T-helper 17 cell (primary cell): ENCODE results near the gene PRDM16. TPM values are rescaled to one million over a fixed set of nuclear protein-coding genes. Genes with fewer than 3 reads are reported as not detected.

Experiments
- ATAC-seq: fragments of 150-1000 bp; cut with Tn5 transposase; 2 replicates; pipeline ENCODE4 v1.10.0; 2021; ENCODE audit warnings: mild to moderate bottlenecking, moderate library complexity
- DNase-seq, 3 donors: peaks; one replicate each; pipeline versions ENCODE4 v3.0.0 to v3.0.0-alpha.2; 2020 to 2021
- H3K9me3 ChIP-seq: one replicate; pipeline ENCODE4 v1.7.0; 2013; ENCODE audit warnings: low read length, mild to moderate bottlenecking; ENCODE audit not compliant: control insufficient read depth, poor library complexity, severe bottlenecking
- H3K27ac Mint-ChIP-seq: one replicate; pipeline ENCODE4 v1.8.0; 2022; ENCODE audit warnings: mild to moderate bottlenecking, moderate library complexity, mixed read lengths
- H3K27me3 Mint-ChIP-seq: one replicate; pipeline ENCODE4 v1.8.0; 2022; ENCODE audit warnings: mixed read lengths
- H3K36me3 Mint-ChIP-seq: one replicate; pipeline ENCODE4 v1.8.0; 2022; ENCODE audit warnings: low read depth, mixed read lengths
- H3K4me1 Mint-ChIP-seq: one replicate; pipeline ENCODE4 v1.8.0; 2022; ENCODE audit warnings: mild to moderate bottlenecking, mixed read lengths
- H3K4me3 Mint-ChIP-seq: one replicate; pipeline ENCODE4 v1.8.0; 2022; ENCODE audit warnings: mild to moderate bottlenecking, moderate library complexity, mixed read lengths
- total RNA-seq, 4 donors: library from RNA in 2 of 4; stranded (reverse) in 2 of 4; gene quantifications; one replicate each; pipeline ENCODE4 v1.2.3 and lab custom pipeline; 2022 to 2026

Gene PRDM16
- total RNA-seq, 2 donors from 2014 or later, result not detected

DNA sequence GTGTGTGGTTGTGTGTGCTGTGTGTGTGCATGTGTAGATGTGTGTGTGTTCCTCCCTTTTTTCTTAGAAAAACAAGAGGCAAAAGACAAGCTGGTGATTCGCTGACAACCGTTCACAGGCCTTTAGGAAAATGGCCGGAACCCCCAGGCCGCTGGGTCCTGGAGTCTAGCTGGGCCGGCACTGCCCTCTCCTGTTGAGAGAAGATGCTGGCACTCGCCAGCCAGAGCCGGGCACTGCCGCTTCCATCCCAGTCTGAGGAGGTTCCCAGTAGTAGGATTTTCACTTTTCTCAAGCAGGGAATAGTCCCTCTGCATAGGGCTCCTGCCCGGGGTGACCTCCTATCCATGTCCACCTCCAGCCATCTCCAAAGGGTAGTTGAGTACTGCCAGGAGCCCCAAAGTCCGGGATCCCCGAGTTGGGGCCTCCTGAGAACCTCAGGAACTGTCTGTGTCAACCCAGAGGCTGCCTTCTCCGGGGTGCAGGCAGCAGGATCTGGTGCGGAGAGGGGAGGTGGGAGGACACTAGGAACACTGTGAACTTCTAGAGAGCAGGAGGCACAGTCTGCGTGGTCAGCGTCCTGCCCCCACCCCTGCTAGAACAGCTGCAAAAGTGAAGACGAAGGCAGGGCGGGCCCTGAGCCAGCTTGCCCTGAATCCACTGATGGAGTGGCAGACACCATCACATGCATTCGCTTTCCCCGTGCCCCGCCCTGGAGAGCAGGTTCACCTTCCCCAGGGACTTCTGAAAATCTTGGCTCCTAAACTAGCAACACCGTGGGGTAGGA lies 341.3 kb downstream of the PRDM16 start:
- ATAC-seq (no peak), DNase-seq (no peak)
- Mint-ChIP-seq H3K4me1 (no peaks in the 10 kb centered on the region), H3K27ac (no peak overlapping the region), H3K4me3 (no peak overlapping the region), H3K27me3 (peaks cover 4% of the 10 kb centered on the region), H3K36me3 (no peaks in the 10 kb centered on the region)
- H3K9me3 ChIP-seq, result no peaks in the 10 kb centered on the region

DNA sequence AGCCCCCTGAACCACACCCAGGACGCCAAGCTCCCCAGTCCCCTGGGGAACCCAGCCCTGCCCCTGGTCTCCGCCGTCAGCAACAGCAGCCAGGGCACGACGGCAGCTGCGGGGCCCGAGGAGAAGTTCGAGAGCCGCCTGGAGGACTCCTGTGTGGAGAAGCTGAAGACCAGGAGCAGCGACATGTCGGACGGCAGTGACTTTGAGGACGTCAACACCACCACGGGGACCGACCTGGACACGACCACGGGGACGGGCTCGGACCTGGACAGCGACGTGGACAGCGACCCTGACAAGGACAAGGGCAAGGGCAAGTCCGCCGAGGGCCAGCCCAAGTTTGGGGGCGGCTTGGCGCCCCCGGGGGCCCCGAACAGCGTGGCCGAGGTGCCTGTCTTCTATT lies 342.8 kb downstream of the PRDM16 start:
- no peak for ATAC-seq
- no peaks in the 10 kb centered on the region for H3K4me1 Mint-ChIP-seq
- H3K36me3 Mint-ChIP-seq, result no peaks in the 10 kb centered on the region
- no peak overlapping the region for H3K4me3 Mint-ChIP-seq
- no peaks in the 10 kb centered on the region for H3K9me3 ChIP-seq
- H3K27me3 Mint-ChIP-seq, result peaks cover 8% of the 10 kb centered on the region
- DNase-seq, result no peak
- H3K27ac Mint-ChIP-seq, result no peak overlapping the region

DNA sequence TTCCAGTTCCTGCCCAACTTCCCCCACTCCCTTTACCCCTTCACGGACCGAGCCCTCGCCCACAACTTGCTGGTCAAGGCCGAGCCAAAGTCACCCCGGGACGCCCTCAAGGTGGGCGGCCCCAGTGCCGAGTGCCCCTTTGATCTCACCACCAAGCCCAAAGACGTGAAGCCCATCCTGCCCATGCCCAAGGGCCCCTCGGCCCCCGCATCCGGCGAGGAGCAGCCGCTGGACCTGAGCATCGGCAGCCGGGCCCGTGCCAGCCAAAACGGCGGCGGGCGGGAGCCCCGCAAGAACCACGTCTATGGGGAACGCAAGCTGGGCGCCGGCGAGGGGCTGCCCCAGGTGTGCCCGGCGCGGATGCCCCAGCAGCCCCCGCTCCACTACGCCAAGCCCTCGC lies 343.4 kb downstream of the PRDM16 start:
- H3K27me3 Mint-ChIP-seq, result peaks cover 14% of the 10 kb centered on the region
- no peaks in the 10 kb centered on the region for H3K9me3 ChIP-seq
- no peaks in the 10 kb centered on the region for H3K4me1 Mint-ChIP-seq
- DNase-seq (no peak), ATAC-seq (no peak)
- no peaks in the 10 kb centered on the region for H3K36me3 Mint-ChIP-seq
- H3K27ac Mint-ChIP-seq, result no peak overlapping the region
- no peak overlapping the region for H3K4me3 Mint-ChIP-seq

DNA sequence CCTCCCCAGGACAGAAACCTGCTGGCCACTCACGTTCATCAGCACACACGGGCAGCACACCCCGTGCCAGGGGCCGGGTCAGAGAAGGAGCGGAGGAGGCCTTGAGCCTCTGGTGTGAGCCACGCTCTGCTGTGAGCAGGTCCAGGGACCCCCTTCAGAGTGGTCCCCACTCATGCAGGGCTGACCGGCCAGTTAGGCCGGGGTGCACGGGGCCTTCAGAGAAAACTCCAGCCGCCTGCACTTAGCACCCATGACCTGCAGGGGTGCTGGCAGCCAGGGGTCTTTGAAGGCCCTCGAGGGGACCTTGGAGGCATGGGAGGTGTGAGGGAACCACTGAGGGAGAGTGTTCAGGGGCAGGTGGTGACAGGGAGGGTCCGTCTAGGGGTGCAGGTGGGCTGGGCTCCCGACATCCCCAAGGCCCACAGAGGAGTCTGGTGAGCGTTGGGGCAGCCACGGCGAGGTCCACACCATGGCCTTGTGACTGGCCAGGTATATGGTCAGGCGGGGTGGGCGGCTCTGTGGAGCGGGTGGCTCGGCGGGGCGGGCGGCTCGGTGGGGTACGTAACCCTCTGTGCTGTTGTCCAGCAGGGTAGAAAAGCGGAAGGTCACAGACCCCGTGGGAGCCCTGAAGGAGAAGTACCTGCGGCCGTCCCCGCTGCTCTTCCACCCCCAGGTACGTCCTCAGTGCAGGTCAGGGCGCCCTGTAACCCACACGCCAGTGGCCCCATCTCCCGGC lies 345.1 kb downstream of the PRDM16 start:
- no peaks in the 10 kb centered on the region for H3K36me3 Mint-ChIP-seq
- no peak overlapping the region for H3K27ac Mint-ChIP-seq
- peaks cover 16% of the 10 kb centered on the region for H3K27me3 Mint-ChIP-seq
- H3K9me3 ChIP-seq, result no peaks in the 10 kb centered on the region
- no peaks in the 10 kb centered on the region for H3K4me1 Mint-ChIP-seq
- ATAC-seq, result no peak
- DNase-seq, result no peak
- no peak overlapping the region for H3K4me3 Mint-ChIP-seq

DNA sequence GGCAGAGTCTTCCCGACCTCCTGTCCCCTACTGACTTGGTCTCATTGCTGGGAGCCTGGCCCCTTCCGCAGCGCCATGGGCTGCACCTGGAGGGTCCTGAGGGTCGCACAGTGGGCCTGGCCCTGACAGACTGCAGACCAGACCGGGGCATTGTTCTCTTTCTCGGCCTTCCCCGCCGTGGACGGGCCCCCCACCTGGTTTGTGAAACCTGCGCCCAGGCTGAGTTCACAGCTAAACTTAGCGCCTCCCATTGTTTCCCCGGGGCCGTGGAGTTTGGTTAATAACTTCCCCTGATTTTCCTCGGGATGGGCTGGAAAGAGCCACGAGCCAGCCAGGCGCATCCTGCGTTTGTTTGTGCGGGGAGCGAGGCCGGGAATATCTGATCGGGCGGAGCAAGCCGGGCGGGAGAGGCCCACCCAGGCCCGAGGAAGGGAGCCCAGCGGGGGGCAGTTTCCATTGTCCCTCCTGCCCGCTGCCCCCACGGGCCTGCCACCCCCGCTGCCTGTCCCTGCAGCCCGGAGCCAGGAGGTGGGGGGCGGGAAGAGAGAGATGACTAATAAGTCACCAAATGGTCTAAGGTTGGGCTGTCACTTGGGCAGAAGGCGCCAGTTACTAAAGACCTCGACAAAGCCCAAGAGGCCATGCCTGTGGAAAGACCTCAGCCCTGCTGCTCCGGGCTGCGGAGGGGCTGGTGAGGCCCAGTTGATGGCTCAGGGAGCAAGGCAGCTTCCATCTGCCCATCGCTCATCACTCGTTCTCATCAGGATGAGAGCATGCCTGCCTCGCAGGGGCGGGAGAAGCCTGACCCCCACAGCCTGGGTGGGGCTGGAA lies 346.5 kb downstream of the PRDM16 start:
- H3K27ac Mint-ChIP-seq, result no peak overlapping the region
- H3K9me3 ChIP-seq, result no peaks in the 10 kb centered on the region
- no peak for DNase-seq
- ATAC-seq, result no peak
- H3K27me3 Mint-ChIP-seq, result peaks cover 24% of the 10 kb centered on the region
- no peak overlapping the region for H3K4me3 Mint-ChIP-seq
- H3K4me1 Mint-ChIP-seq, result no peaks in the 10 kb centered on the region
- H3K36me3 Mint-ChIP-seq, result no peaks in the 10 kb centered on the region

DNA sequence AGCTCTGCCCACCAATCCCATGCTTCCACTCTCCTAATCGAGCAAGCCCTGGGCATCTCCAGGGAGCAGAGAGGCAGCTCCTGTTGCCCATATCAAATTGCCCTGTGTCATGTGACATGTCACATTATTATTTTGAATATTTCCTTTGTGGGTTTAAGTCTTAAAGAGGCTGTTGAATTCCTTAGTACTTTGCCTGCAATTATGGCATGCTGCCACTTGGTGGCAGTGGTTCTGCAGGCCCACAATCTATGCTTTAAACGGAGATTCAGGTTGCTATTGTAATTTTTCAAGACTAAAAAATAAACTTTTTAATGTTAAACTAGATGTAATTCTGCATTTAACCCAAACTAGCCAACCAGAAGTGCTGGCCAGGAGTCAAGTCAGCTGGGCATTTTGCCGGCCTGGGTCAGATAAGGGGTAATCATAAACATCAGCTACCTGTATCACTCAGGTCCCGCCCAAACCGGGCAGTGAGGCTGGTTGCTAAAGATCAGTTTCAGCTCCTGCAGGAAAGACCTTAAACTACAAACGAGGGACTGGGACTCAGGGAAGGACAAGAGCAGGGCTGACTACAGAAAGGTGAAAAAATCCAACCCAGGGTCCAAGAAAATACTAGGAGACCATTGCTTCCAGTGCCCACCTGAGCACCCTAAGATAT lies 348.2 kb downstream of the PRDM16 start:
- Mint-ChIP-seq H3K36me3 (peaks cover 2% of the 10 kb centered on the region), H3K27ac (no peak overlapping the region), H3K4me1 (no peaks in the 10 kb centered on the region), H3K4me3 (no peak overlapping the region), H3K27me3 (peaks cover 41% of the 10 kb centered on the region)
- no peaks in the 10 kb centered on the region for H3K9me3 ChIP-seq
- ATAC-seq (no peak), DNase-seq (no peak)

DNA sequence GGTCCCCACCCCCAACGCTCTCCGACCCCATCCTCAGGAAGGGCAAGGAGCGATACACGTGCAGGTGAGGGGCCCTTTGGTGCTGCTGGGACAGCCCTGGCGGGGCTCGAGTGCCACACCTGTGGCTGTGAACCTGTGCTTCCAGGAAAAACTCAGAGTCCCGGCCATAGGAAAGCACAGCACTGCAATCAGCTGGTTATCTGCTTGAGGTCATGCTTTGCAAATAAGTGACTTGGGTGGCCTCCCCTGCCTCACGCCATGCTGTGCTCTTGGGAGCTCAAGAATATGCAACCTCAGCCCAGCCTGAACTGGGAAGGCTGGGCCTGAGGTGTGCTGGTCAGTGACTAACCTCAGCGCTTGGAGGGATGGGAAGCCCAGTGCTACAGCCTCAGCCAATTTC lies 348.9 kb downstream of the PRDM16 start:
- H3K36me3 Mint-ChIP-seq, result peaks cover 2% of the 10 kb centered on the region
- H3K9me3 ChIP-seq, result no peaks in the 10 kb centered on the region
- no peak overlapping the region for H3K27ac Mint-ChIP-seq
- ATAC-seq, result no peak
- H3K4me1 Mint-ChIP-seq, result no peaks in the 10 kb centered on the region
- H3K27me3 Mint-ChIP-seq, result peaks cover 44% of the 10 kb centered on the region
- H3K4me3 Mint-ChIP-seq, result no peak overlapping the region
- no peak for DNase-seq

DNA sequence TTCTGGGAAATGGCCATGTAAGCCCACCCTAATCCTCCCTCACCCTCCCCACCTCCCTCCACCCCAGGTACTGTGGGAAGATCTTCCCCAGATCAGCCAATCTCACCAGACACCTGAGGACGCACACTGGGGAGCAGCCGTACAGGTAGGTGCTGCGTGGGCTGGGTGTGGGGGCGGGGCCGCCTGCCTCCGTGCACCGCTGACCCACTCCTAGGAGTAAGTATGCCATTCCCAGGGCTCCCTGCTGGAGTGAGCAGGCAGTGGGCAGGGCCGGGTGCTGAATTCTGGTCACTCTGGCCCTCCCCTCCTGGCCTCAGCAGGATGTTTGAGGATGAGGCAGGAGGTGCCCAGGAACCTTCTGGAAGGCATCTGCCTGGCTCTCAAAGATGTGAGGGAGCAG lies 349.6 kb downstream of the PRDM16 start:
- no peak for ATAC-seq
- H3K27me3 Mint-ChIP-seq, result peaks cover 44% of the 10 kb centered on the region
- no peak overlapping the region for H3K27ac Mint-ChIP-seq
- H3K4me1 Mint-ChIP-seq, result no peaks in the 10 kb centered on the region
- DNase-seq, result no peak
- H3K9me3 ChIP-seq, result no peaks in the 10 kb centered on the region
- H3K36me3 Mint-ChIP-seq, result peaks cover 2% of the 10 kb centered on the region
- no peak overlapping the region for H3K4me3 Mint-ChIP-seq

DNA sequence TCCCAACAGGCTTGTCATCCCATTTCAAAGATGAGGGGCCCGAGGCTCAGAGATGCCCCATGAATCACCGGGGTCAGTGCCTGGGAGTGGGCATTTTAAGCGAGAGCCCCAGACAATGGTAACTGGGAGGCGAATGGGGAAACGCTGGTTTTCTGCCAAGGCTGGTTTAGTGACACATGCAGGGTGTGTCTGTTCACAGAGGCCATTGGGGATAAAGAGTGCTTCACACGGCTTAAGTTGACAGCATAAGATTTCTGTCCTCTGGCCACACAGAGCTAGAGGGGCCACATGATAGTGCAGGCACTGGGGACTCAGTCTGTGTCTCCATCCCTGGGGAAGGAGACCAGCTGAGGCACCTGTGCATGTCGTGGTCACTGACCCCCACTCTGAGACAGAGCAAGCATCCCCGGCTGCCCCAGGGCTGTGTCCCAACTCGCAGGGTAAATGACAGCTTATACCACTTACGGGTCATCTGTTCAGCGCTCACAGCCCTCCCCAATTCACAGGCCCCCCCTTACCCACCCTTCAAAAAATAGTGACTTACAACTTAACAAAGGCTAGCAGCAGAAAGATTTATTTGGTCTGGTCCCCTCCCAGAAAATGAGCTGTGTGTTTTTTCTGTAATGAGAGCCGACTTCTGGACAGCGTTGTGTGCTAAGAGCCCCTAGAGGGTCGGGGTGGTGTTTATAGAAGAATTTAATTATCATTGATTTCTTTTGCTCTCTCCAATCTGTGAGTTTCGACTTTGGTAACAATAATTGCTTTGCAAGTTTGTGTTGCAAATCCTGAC lies 350.6 kb downstream of the PRDM16 start:
- no peak overlapping the region for H3K27ac Mint-ChIP-seq
- peaks cover 2% of the 10 kb centered on the region for H3K36me3 Mint-ChIP-seq
- H3K9me3 ChIP-seq, result no peaks in the 10 kb centered on the region
- no peak for DNase-seq
- H3K27me3 Mint-ChIP-seq, result peaks cover 44% of the 10 kb centered on the region
- H3K4me1 Mint-ChIP-seq, result no peaks in the 10 kb centered on the region
- no peak for ATAC-seq
- H3K4me3 Mint-ChIP-seq, result no peak overlapping the region

DNA sequence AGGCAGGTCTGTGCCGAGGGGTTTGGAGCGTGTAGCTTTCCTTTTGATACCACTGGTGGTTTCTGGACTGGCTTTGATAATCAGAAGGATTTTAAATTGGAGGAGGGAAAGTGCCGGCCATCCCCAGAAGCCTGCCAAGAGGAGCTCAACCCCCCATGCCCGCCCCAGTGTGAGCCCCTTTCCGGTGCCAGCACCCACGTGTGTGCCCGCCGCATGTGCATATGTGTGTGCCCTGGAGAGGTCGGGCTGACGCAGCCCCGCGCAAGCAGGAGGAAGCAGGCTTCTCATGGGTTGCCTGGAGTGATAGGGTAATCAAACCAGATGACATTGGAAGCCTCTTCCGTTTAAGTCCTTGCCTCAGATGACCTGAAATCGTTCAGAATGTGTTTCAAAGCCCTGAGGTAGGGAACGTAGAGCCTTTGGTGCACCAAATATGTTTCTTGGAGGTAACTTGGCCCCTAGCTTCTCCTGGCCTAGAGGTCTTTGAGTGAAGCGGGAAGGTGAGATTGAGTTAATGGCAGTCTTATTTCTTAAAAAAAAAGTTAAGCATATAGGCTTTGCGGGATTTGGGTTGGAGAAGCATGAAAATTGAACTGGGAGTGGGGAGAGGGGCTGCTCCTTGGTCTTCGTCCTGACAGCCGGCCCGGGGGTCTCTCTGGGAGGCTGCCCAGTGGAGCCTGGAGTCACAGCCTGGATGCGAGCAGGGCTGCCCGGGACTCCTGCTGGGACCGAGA lies 351.4 kb downstream of the PRDM16 start:
- Mint-ChIP-seq H3K4me3 (no peak overlapping the region), H3K27me3 (peaks cover 44% of the 10 kb centered on the region), H3K27ac (no peak overlapping the region), H3K4me1 (no peaks in the 10 kb centered on the region), H3K36me3 (peaks cover 2% of the 10 kb centered on the region)
- no peaks in the 10 kb centered on the region for H3K9me3 ChIP-seq
- DNase-seq (no peak), ATAC-seq (no peak)

DNA sequence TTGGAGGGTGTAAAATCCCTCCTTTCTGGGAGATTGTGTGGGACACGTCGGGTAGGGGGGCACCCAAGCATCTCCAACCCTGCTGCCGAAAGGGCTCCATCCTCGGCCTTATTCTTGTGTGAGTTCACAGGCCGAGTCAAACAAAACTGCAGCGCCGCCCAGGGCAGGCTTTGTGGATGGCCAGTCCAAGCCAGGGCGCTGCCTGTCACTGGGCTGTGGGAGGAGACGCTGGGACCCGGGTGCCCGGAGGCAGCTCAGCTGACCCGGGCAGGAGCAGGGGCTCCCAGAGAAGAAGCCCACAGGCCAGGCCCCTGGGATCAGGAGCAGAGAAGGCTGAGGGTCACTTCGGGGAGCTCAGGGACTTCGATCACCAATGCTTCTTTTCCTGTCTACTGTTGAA lies 353.6 kb downstream of the PRDM16 start:
- ATAC-seq, result no peak
- H3K27me3 Mint-ChIP-seq, result peaks cover 28% of the 10 kb centered on the region
- no peak for DNase-seq
- no peak overlapping the region for H3K27ac Mint-ChIP-seq
- peaks cover 2% of the 10 kb centered on the region for H3K36me3 Mint-ChIP-seq
- no peaks in the 10 kb centered on the region for H3K9me3 ChIP-seq
- H3K4me3 Mint-ChIP-seq, result no peak overlapping the region
- H3K4me1 Mint-ChIP-seq, result no peaks in the 10 kb centered on the region

DNA sequence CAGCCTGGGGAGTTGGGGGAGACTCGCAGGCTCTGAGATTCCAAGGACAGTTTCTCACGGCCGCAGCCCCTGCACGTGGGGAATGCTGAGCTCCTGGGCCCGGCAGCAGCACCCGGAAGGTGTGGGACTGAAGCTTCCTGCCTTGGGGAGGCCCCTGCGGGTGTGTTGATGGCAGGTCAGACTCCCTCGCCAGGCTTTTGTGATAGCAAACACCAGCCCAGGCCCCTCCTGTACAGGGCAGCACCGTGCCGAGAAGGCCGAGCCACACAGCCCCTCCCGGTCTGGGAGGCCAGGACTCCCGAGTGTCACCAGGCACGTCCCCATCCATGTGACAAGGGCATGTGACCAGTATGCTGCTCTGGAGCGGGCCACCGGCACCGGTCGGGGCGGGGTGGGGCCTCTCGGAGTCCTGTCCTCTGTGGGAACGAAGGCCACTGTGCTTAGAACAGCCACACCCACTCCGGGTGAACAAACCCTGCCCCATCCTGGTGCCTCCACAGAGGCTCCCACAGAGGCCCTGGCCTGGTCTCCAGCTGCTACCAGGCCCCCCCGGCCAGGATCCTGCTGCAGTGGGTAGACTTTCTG lies 354.3 kb downstream of the PRDM16 start:
- H3K9me3 ChIP-seq, result no peaks in the 10 kb centered on the region
- ATAC-seq, result no peak
- Mint-ChIP-seq H3K27ac (no peak overlapping the region), H3K4me1 (no peaks in the 10 kb centered on the region), H3K4me3 (no peak overlapping the region), H3K27me3 (peaks cover 28% of the 10 kb centered on the region), H3K36me3 (peaks cover 2% of the 10 kb centered on the region)
- DNase-seq, result no peak
